ENCODE results near the gene BASP1.

DNA sequence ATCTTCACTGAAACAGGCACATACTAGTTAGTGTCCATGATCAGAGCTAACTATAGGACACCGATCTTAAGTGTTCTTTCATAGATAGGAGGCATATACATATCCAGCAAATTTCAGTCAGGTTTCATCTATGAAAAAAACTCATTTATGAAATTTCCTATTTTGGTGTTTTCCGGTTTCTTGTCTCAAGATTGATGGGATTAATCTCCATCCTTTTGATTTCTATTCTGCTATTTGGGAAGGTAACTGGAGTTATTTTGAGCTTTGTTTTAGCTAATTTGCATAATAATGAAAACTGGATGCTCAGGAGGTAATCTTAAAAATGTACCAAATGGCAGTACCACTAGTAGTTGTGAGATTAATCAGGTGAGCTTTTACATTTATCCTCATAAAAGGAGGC, 62.1 kb downstream of the BASP1 start:
- TF ChIP-seq, protein P1, sequence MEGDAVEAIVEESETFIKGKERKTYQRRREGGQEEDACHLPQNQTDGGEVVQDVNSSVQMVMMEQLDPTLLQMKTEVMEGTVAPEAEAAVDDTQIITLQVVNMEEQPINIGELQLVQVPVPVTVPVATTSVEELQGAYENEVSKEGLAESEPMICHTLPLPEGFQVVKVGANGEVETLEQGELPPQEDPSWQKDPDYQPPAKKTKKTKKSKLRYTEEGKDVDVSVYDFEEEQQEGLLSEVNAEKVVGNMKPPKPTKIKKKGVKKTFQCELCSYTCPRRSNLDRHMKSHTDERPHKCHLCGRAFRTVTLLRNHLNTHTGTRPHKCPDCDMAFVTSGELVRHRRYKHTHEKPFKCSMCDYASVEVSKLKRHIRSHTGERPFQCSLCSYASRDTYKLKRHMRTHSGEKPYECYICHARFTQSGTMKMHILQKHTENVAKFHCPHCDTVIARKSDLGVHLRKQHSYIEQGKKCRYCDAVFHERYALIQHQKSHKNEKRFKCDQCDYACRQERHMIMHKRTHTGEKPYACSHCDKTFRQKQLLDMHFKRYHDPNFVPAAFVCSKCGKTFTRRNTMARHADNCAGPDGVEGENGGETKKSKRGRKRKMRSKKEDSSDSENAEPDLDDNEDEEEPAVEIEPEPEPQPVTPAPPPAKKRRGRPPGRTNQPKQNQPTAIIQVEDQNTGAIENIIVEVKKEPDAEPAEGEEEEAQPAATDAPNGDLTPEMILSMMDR (IDR thresholded peaks at IDR 0.05) = no peak
- TF ChIP-seq POLR2A (IDR thresholded peaks at IDR 0.05) = no peak
